HepG2 (cell line): ENCODE data around the gene UBL7. TPM values are rescaled to one million over a fixed set of nuclear protein-coding genes. Genes with fewer than 3 reads are reported as not detected.
A peak's percentile ranks its signal among the peaks of the same experiment; 100 is the strongest.

Source experiments
- ATAC-seq: fragments of 200-7000 bp; cut with Tn5 transposase; 3 replicates; pipeline ENCODE4 v1.9.1; 2020; ENCODE audit warnings: mild to moderate bottlenecking, moderate library complexity
- Bru-seq: library from RNA; stranded (reverse); fragments of 400-500 nt; gene quantifications from one replicate; lab custom pipeline; 2021; lab: Mats Ljungman, UMichigan
- BruChase-seq, 2 experiments: library from RNA; stranded (reverse); fragments of 400-500 nt; gene quantifications; one replicate each; lab custom pipeline; 2021; lab: Mats Ljungman, UMichigan
- BruUV-seq: library from RNA; stranded (reverse); fragments of 400-500 nt; replicated peaks from 2 replicates; lab custom pipeline; 2021; lab: Mats Ljungman, UMichigan
- CTCF ChIA-PET: fragments of 300-600 bp; formaldehyde crosslinking; extraction: SDS; loops from one replicate; lab custom pipeline; 2021; ENCODE audit warnings: low total read pairs, inconsistent platforms, low intra/inter-chr PET ratio; lab: Yijun Ruan, JAX
- POLR2A ChIA-PET: fragments of 350-600 bp; sonication (Branson Sonifier 250); formaldehyde crosslinking; loops from one replicate; lab custom pipeline; 2020; ENCODE audit warnings: antibody characterized with exemption, inconsistent platforms; lab: Yijun Ruan, JAX
- DNase-seq: peaks from one replicate; pipeline ENCODE4 v3.0.0-alpha.2; 2015; ENCODE audit warnings: low spot score
- FAIRE-seq: peaks from 3 replicates; lab custom pipeline; 2011; peaks lifted over from hg19 to GRCh38; lab: Jason Lieb, UNC
- H2AFZ ChIP-seq: one replicate; pipeline ENCODE4 v1.6.1; 2011; ENCODE audit warnings: low read length, inconsistent platforms
- H3K27ac ChIP-seq: fragments of 300-600 bp; 3 replicates; pipeline ENCODE4 v1.8.0; 2011; ENCODE audit warnings: mixed run types, mild to moderate bottlenecking, mixed read lengths, low read length, inconsistent platforms; ENCODE audit not compliant: insufficient read depth; ENCODE audit errors: extremely low read length
- H3K27me3 ChIP-seq, 2 experiments: fragments of 200-600 bp in 1 of 2; 2 replicates in 1 of 2; 3 replicates in 1 of 2; pipeline versions ENCODE4 v1.6.0 to v1.8.0; 2011; ENCODE audit warnings: low read length in 2 of 2, mild to moderate bottlenecking in 2 of 2, moderate library complexity in 2 of 2, inconsistent platforms in 1 of 2; ENCODE audit not compliant: insufficient read depth in 2 of 2, control insufficient read depth in 1 of 2
- H3K36me3 ChIP-seq, 2 experiments: fragments of 200-600 bp in 1 of 2; replicated peaks in 1 of 2; 2 replicates in 1 of 2; 3 replicates in 1 of 2; pipeline versions ENCODE4 v1.5.1 to v1.8.0; 2011; ENCODE audit warnings: low read length in 2 of 2, inconsistent platforms in 1 of 2; ENCODE audit not compliant: insufficient read depth in 2 of 2, control insufficient read depth in 1 of 2
- H3K4me1 ChIP-seq: 2 replicates; pipeline ENCODE4 v1.5.1; 2012; ENCODE audit warnings: low read length, inconsistent platforms; ENCODE audit not compliant: insufficient read depth
- H3K4me2 ChIP-seq: 2 replicates; pipeline ENCODE4 v1.6.0; 2011; ENCODE audit warnings: low read depth, low read length, inconsistent platforms
- H3K4me3 ChIP-seq, 3 experiments: fragments of 200-600 bp in 1 of 3; sonication (generic), shearing (Covaris generic) in 1 of 3; replicated peaks in 1 of 3; 2 replicates each; pipeline ENCODE4 v1.5.1; 2011 to 2016; ENCODE audit warnings: low read length in 3 of 3, inconsistent platforms in 2 of 3, low read depth in 2 of 3, mild to moderate bottlenecking in 2 of 3, control low read depth in 1 of 3, mixed read lengths in 1 of 3; ENCODE audit not compliant: insufficient read depth in 1 of 3
- H3K79me2 ChIP-seq: one replicate; pipeline ENCODE4 v1.6.1; 2011; ENCODE audit warnings: low read length, inconsistent platforms; ENCODE audit not compliant: insufficient read depth
- H3K9ac ChIP-seq: 2 replicates; pipeline ENCODE4 v1.6.0; 2011; ENCODE audit warnings: mild to moderate bottlenecking, low read depth, low read length, inconsistent platforms; ENCODE audit not compliant: insufficient read depth
- H3K9me3 ChIP-seq: 2 replicates; pipeline ENCODE4 v1.5.1; 2012; ENCODE audit warnings: mild to moderate bottlenecking, low read length
- H4K20me1 ChIP-seq: 2 replicates; pipeline ENCODE4 v1.6.0; 2011; ENCODE audit warnings: inconsistent platforms, mild to moderate bottlenecking, low read length, moderate library complexity; ENCODE audit not compliant: insufficient read depth
- DRAP1 ChIP-seq: IDR thresholded peaks from 2 replicates; pipeline ENCODE4 v1.6.1; 2016; ENCODE audit warnings: missing genetic modification reagents, missing compliant biosample characterization
- MYNN ChIP-seq: sonication (generic); formaldehyde crosslinking; IDR thresholded peaks from 2 replicates; pipeline ENCODE4 v1.4.0; 2020; ENCODE audit warnings: mild to moderate bottlenecking, low read depth, missing genetic modification reagents
- SP4 ChIP-seq: sonication (generic); formaldehyde crosslinking; IDR thresholded peaks from 2 replicates; pipeline ENCODE4 v1.8.1; 2023; ENCODE audit warnings: mild to moderate bottlenecking, missing genetic modification reagents
- TCF7 ChIP-seq: sonication (generic); IDR thresholded peaks from 2 replicates; pipeline ENCODE4 v1.6.1; 2016; ENCODE audit warnings: antibody characterized with exemption, low read depth
- ZFP36L1 ChIP-seq: sonication (generic); formaldehyde crosslinking; IDR thresholded peaks from 2 replicates; pipeline ENCODE4 v1.8.0; 2022; ENCODE audit warnings: mild to moderate bottlenecking, missing genetic modification reagents, moderate library complexity
- ZMYM2 ChIP-seq: sonication (generic); formaldehyde crosslinking; IDR thresholded peaks from 2 replicates; pipeline ENCODE4 v1.8.0; 2022; ENCODE audit warnings: mild to moderate bottlenecking, missing genetic modification reagents
- ZNF281 ChIP-seq: sonication (generic); formaldehyde crosslinking; IDR thresholded peaks from 2 replicates; pipeline ENCODE4 v1.4.0; 2020; ENCODE audit warnings: missing genetic modification reagents, borderline replicate concordance
- WGBS: methylation state at CpG from one replicate; pipeline ENCODE4 v1.1.6; 2017; ENCODE audit warnings: low lambda C conversion rate; 5-methylcytosine and 5-hydroxymethylcytosine counted together
- in situ Hi-C: cut with HindIII; loops from 2 replicates; pipeline ENCODE4 v1.10.0; 2017; ENCODE audit warnings: low pct_unique_long_range_greater_than_20kb; ENCODE audit not compliant: extremely low pct_ligation_motif_present
- intact Hi-C: fragments of 100-400 bp; cut with micrococcal nuclease; formaldehyde crosslinking; loops from one replicate; pipeline ENCODE4 v1.10.0; 2022; ENCODE audit not compliant: unreplicated experiment
- long read RNA-seq, 2 experiments: library from RNA in 1 of 2; library from polyadenylated mRNA in 1 of 2; stranded (forward) in 1 of 2; unstranded in 1 of 2; transcript quantifications; one replicate each; pipeline ENCODE4 v2.0.0, GENCODE V29; 2019 to 2022
- polyA minus RNA-seq, 3 experiments: library from RNA; depleted of rRNA, polyadenylated mRNA; stranded (reverse); fragments of >200 nt; gene quantifications; 2 replicates each; pipeline ENCODE4 v1.2.3, GENCODE V29; 2011; ENCODE audit warnings: low replicate concordance in 1 of 3
- polyA plus RNA-seq, 8 experiments: library from polyadenylated mRNA; depleted of rRNA in 3 of 8; stranded (reverse) in 7 of 8; unstranded in 1 of 8; fragments of >200 nt; fragmentation: Illumina TruSeq in 4 of 8; extraction: Trizol in 4 of 8; gene quantifications; 2 replicates each; pipeline versions ENCODE4 v1.2.1 to v1.2.3, GENCODE V29; 2011 to 2016; ENCODE audit warnings: low read depth in 4 of 8, missing spikeins in 1 of 8, mixed read lengths in 1 of 8; ENCODE audit not compliant: insufficient read depth in 1 of 8
- total RNA-seq, 5 experiments: library from RNA; depleted of rRNA; stranded (reverse); fragments of >200 nt; fragmentation: Illumina TruSeq; extraction: Trizol; gene quantifications; 2 replicates each; pipeline ENCODE4 v1.2.3, GENCODE V29; 2016; ENCODE audit warnings: low read depth in 1 of 5
- TF ChIP-seq, protein P1 (sequence below): sonication (generic); formaldehyde crosslinking; IDR thresholded peaks from 2 replicates; pipeline ENCODE4 v1.8.0; 2023; ENCODE audit warnings: mild to moderate bottlenecking, missing genetic modification reagents

Gene UBL7, protein sequence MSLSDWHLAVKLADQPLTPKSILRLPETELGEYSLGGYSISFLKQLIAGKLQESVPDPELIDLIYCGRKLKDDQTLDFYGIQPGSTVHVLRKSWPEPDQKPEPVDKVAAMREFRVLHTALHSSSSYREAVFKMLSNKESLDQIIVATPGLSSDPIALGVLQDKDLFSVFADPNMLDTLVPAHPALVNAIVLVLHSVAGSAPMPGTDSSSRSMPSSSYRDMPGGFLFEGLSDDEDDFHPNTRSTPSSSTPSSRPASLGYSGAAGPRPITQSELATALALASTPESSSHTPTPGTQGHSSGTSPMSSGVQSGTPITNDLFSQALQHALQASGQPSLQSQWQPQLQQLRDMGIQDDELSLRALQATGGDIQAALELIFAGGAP
- total RNA-seq (2016; rRNA removed; fragmentation: Illumina TruSeq; extraction: Trizol) (55.0 and 63.2 TPM in 2 replicates), polyA plus RNA-seq (2011; rRNA removed) (63.5 and 65.3 TPM in 2 replicates), polyA minus RNA-seq (2011; rRNA and poly(A)+ RNA removed; ENCODE audit: low replicate concordance) (109 and 162 TPM in 2 replicates), Bru-seq, nascent RNA (percentile 49 among the genes with signal in this experiment), BruChase-seq, experiment 1, labeled RNA remaining after a 6-hour chase (percentile 48 among the genes with signal in this experiment), BruChase-seq, experiment 2, labeled RNA remaining after a 2-hour chase (percentile 45 among the genes with signal in this experiment)
- 40.0 and 66.0 TPM in 2 replicates for total RNA-seq (2016; cell fraction: cytosol; rRNA removed; fragmentation: Illumina TruSeq; extraction: Trizol; ENCODE audit: low read depth)
- 52.3 and 63.7 TPM in 2 replicates for total RNA-seq (2016; cell fraction: insoluble cytoplasmic fraction; rRNA removed; fragmentation: Illumina TruSeq; extraction: Trizol)
- total RNA-seq (2016; cell fraction: membrane; rRNA removed; fragmentation: Illumina TruSeq; extraction: Trizol), result 56.6 and 72.2 TPM in 2 replicates
- 14.7 and 21.3 TPM in 2 replicates for total RNA-seq (2016; cell fraction: nucleus; rRNA removed; fragmentation: Illumina TruSeq; extraction: Trizol)
- 57.8 and 86.0 TPM in 2 replicates for polyA plus RNA-seq (2011; cell fraction: cytosol; rRNA removed)
- polyA plus RNA-seq (2011; cell fraction: nucleus; rRNA removed), result 25.5 and 27.0 TPM in 2 replicates
- 38.1 and 49.1 TPM in 2 replicates for polyA plus RNA-seq (2012)
- polyA plus RNA-seq (2016; cell fraction: cytosol; fragmentation: Illumina TruSeq; extraction: Trizol; ENCODE audit: low read depth), result 60.3 and 88.5 TPM in 2 replicates
- polyA plus RNA-seq (2016; cell fraction: insoluble cytoplasmic fraction; fragmentation: Illumina TruSeq; extraction: Trizol; ENCODE audit: low read depth), result 70.2 and 77.9 TPM in 2 replicates
- 79.8 and 95.5 TPM in 2 replicates for polyA plus RNA-seq (2016; cell fraction: membrane; fragmentation: Illumina TruSeq; extraction: Trizol; ENCODE audit: low read depth)
- 32.2 and 35.3 TPM in 2 replicates for polyA plus RNA-seq (2016; cell fraction: nucleus; fragmentation: Illumina TruSeq; extraction: Trizol; ENCODE audit: insufficient read depth, low read depth)
- 22.8 and 25.9 TPM in 2 replicates for polyA minus RNA-seq (2011; cell fraction: cytosol; rRNA and poly(A)+ RNA removed)
- polyA minus RNA-seq (2011; cell fraction: nucleus; rRNA and poly(A)+ RNA removed), result 11.3 and 16.4 TPM in 2 replicates
- long read RNA-seq, experiment 1, transcript UBL7-209 (11 exons, 1,720 nt), result minor isoform, 8 of 122 reads
- long read RNA-seq, experiment 1, transcript UBL7-202 (11 exons, 1,427 nt), result major isoform, 48 of 122 reads
- long read RNA-seq, experiment 1, transcript UBL7-201 (11 exons, 1,360 nt), result minor isoform, 31 of 122 reads
- long read RNA-seq, experiment 1, partial matches to known transcripts, result 9 of 122 reads
- long read RNA-seq, experiment 1, other reads (novel, unspliced or antisense), result 26 of 122 reads
- long read RNA-seq, experiment 2, transcript UBL7-209 (11 exons, 1,720 nt), result minor isoform, 10 of 135 reads
- long read RNA-seq, experiment 2, transcript UBL7-201 (11 exons, 1,360 nt), result minor isoform, 13 of 135 reads
- long read RNA-seq, experiment 2, transcript UBL7-202 (11 exons, 1,427 nt), result major isoform, 39 of 135 reads
- long read RNA-seq, experiment 2, partial matches to known transcripts, result 41 of 135 reads
- long read RNA-seq, experiment 2, other reads (novel, unspliced or antisense), result 30 of 135 reads

GRCh38 chr15:74460871-74461846, at the start of gene UBL7:
Gene UBL7, minus strand, starts transcription at chr15:74461160. Its CDS starts 2,293 bp downstream, at chr15:74458867.
- Histone ChIP-seq H2AFZ (peak within 1 kb of the TSS; percentile 77), H3K4me2 (peak within 1 kb of the TSS; percentile 91), H3K9ac (peak within 1 kb of the TSS; percentile 87), H4K20me1 (no peaks in the 10 kb centered on the region), H3K36me3 (peaks cover 0 to 3% of the 10 kb centered on the region in 2 experiments; a peak in 1 of 5 replicates), H3K9me3 (no peaks in the 10 kb centered on the region), H3K27me3 (no peaks in the 10 kb centered on the region), H3K27ac (peak within 1 kb of the TSS; percentile 97), H3K4me1 (peaks cover 43% of the 10 kb centered on the region), H3K4me3 (peak within 1 kb of the TSS; percentile 81 to 88 (median 86)), H3K79me2 (peaks cover 29% of the 10 kb centered on the region)
- 1% methylated on average over 30 of the region's 54 CpGs for WGBS
- ChIA-PET POLR2A (interaction anchor here (0.7 to 13.6 kb wide), 21 partner anchors 12 to 721 kb away, joined by 3 to 357 read pairs (median 7); partner anchors contain the start of genes ARID3B, CLK3, PPCDC and SEMA7A), CTCF (interaction anchor here (0.7 to 1.3 kb wide), 4 partner anchors 23 to 88 kb away, joined by 3 to 4 read pairs (median 4); no protein-coding TSS in a partner anchor)
- intact Hi-C loops, result loop anchor here (1.0 to 2.0 kb wide), 2 partner anchors 18 to 76 kb away; no protein-coding TSS in a partner anchor
- BruUV-seq, result TSS peak; percentile 87
- in situ Hi-C loops, result no loop called here
- peak; percentile 90 for FAIRE-seq
- ATAC-seq, result peak; percentile 96
- DNase-seq, result peak; percentile 98
- TF ChIP-seq MYNN (no peak), TCF7 (peak; percentile 71), ZFP36L1 (no peak), ZMYM2 (CRISPR knock-in tag) (no peak), DRAP1 (CRISPR knock-in tag) (peak; percentile 90), ZNF281 (CRISPR knock-in tag) (no peak), SP4 (CRISPR knock-in tag) (peak; percentile 77)
- TF ChIP-seq, protein P1, sequence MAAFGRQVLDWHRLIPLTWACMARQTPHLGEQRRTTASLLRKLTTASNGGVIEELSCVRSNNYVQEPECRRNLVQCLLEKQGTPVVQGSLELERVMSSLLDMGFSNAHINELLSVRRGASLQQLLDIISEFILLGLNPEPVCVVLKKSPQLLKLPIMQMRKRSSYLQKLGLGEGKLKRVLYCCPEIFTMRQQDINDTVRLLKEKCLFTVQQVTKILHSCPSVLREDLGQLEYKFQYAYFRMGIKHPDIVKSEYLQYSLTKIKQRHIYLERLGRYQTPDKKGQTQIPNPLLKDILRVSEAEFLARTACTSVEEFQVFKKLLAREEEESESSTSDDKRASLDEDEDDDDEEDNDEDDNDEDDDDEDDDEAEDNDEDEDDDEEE (CRISPR knock-in tag), result 0 out of 2 replicates have a peak, but pooled peaks have one; percentile 37
